Type B pancreatic cell (in vitro differentiated cells): ENCODE data around the gene DNAH14. TPM values are rescaled to one million over a fixed set of nuclear protein-coding genes. Genes with fewer than 3 reads are reported as not detected.
A peak's percentile ranks its signal among the peaks of the same experiment; 100 is the strongest.

Experiments
- DNase-seq: peaks from one replicate; pipeline ENCODE4 v3.0.0; 2021; ENCODE audit warnings: mixed read lengths; ENCODE audit not compliant: unreplicated experiment; ENCODE audit errors: extremely low spot score
- H3K27ac Mint-ChIP-seq: 2 replicates; pipeline ENCODE4 v1.8.0; 2021; ENCODE audit warnings: mild to moderate bottlenecking, mixed read lengths
- H3K27me3 Mint-ChIP-seq: 2 replicates; pipeline ENCODE4 v1.8.0; 2021; ENCODE audit warnings: mixed read lengths
- H3K36me3 Mint-ChIP-seq: 2 replicates; pipeline ENCODE4 v1.8.0; 2021; ENCODE audit warnings: mixed read lengths
- H3K4me1 Mint-ChIP-seq: one replicate; pipeline ENCODE4 v1.8.0; 2021; ENCODE audit warnings: mixed read lengths; ENCODE audit not compliant: unreplicated experiment
- H3K4me3 Mint-ChIP-seq: 2 replicates; pipeline ENCODE4 v1.8.0; 2021; ENCODE audit warnings: mild to moderate bottlenecking, mixed read lengths
- H3K9me3 Mint-ChIP-seq: 2 replicates; pipeline ENCODE4 v1.8.0; 2021; ENCODE audit warnings: mixed read lengths
- CTCF ChIP-seq: fragments of 200-600 bp; sonication (generic); conservative IDR thresholded peaks from 2 replicates; pipeline ENCODE4 v1.5.0; 2021; ENCODE audit warnings: antibody characterized with exemption, mild to moderate bottlenecking
- total RNA-seq: library from RNA; stranded (reverse); gene quantifications from 2 replicates; pipeline ENCODE4 v1.2.1, GENCODE V29; 2021; ENCODE audit warnings: low replicate concordance

DNAH14 gene
- total RNA-seq, 1 donor from 2014 or later, result 42.1 TPM

- no peak for TF ChIP-seq CTCF
- H3K9me3 Mint-ChIP-seq, result no peaks in the 10 kb centered on the region
- no peak overlapping the region for H3K27ac Mint-ChIP-seq
- no peak overlapping the region for H3K4me3 Mint-ChIP-seq
- DNase-seq, result no peak
- H3K4me1 Mint-ChIP-seq, result peaks cover 17% of the 10 kb centered on the region
- H3K27me3 Mint-ChIP-seq, result no peaks in the 10 kb centered on the region
- H3K36me3 Mint-ChIP-seq, result no peaks in the 10 kb centered on the region
These were observed 511.1 kb downstream of the DNAH14 start for GRCh38 chr1:225440380-225441221.

- H3K27ac Mint-ChIP-seq, result peak overlapping the region; percentile 42
- no peak for DNase-seq
- H3K36me3 Mint-ChIP-seq, result no peaks in the 10 kb centered on the region
These were observed 512.0 kb downstream of the DNAH14 start for GRCh38 chr1:225441314-225442122.

GRCh38 chr1:225442123-225442505 is 512.6 kb downstream of the DNAH14 start:
- Mint-ChIP-seq H3K4me3 (no peak overlapping the region), H3K36me3 (no peaks in the 10 kb centered on the region), H3K27ac (no peak overlapping the region), H3K27me3 (peaks cover 3% of the 10 kb centered on the region), H3K4me1 (peaks cover 32% of the 10 kb centered on the region), H3K9me3 (no peaks in the 10 kb centered on the region)
- DNase-seq, result no peak
- no peak for TF ChIP-seq CTCF

More at GRCh38 chr1:225441314-225442122, 512.0 kb downstream of the DNAH14 start:
- no peak for TF ChIP-seq CTCF
- H3K9me3 Mint-ChIP-seq, result no peaks in the 10 kb centered on the region
- H3K4me3 Mint-ChIP-seq, result no peak overlapping the region
- H3K4me1 Mint-ChIP-seq, result peaks cover 26% of the 10 kb centered on the region
- peaks cover 3% of the 10 kb centered on the region for H3K27me3 Mint-ChIP-seq

- H3K27me3 Mint-ChIP-seq, result peaks cover 3% of the 10 kb centered on the region
- H3K4me1 Mint-ChIP-seq, result peaks cover 38% of the 10 kb centered on the region
- H3K4me3 Mint-ChIP-seq, result peak overlapping the region; percentile 76
- no peak for DNase-seq
- TF ChIP-seq CTCF, result no peak
- peak overlapping the region; percentile 95 for H3K27ac Mint-ChIP-seq
- H3K9me3 Mint-ChIP-seq, result no peaks in the 10 kb centered on the region
- no peaks in the 10 kb centered on the region for H3K36me3 Mint-ChIP-seq
These were observed 516.4 kb downstream of the DNAH14 start for GRCh38 chr1:225445639-225446594.

GRCh38 chr1:225446595-225446960 is 517.1 kb downstream of the DNAH14 start:
- Mint-ChIP-seq H3K9me3 (no peaks in the 10 kb centered on the region), H3K4me3 (peak overlapping the region; percentile 76), H3K36me3 (no peaks in the 10 kb centered on the region), H3K27me3 (peaks cover 3% of the 10 kb centered on the region), H3K4me1 (peaks cover 34% of the 10 kb centered on the region), H3K27ac (peak overlapping the region; percentile 95)
- no peak for TF ChIP-seq CTCF
- no peak for DNase-seq
